Mucosa of descending colon (tissue), 3 donors: Measurements from ENCODE around the gene UNC45A. TPM values are rescaled to one million over a fixed set of nuclear protein-coding genes. Genes with fewer than 3 reads are reported as not detected.
"Not testable (repeated sequence)": the region's sequence is repeated elsewhere in the genome, so short reads cannot be mapped to it uniquely, and the experiment has no call there.

ENCODE experiments used
- ATAC-seq: fragments of 200-7000 bp; cut with Tn5 transposase; one replicate; pipeline ENCODE4 v1.9.1; 2020; ENCODE audit warnings: mild to moderate bottlenecking, moderate library complexity
- DNase-seq, 3 donors: peaks; one replicate each; pipeline ENCODE4 v3.0.0-alpha.2; 2020
- H3K36me3 ChIP-seq: fragments of 200-600 bp; one replicate; pipeline ENCODE4 v1.8.0; 2021; ENCODE audit warnings: low read depth, mild to moderate bottlenecking
- H3K4me1 ChIP-seq: fragments of 200-600 bp; one replicate; pipeline ENCODE4 v1.8.0; 2021; ENCODE audit warnings: low read depth, mild to moderate bottlenecking
- H3K4me3 ChIP-seq: fragments of 200-600 bp; one replicate; pipeline ENCODE4 v1.8.0; 2021; ENCODE audit warnings: mild to moderate bottlenecking
- H3K9me3 ChIP-seq: fragments of 200-600 bp; one replicate; pipeline ENCODE4 v1.8.0; 2021; ENCODE audit warnings: mild to moderate bottlenecking
- intact Hi-C, 2 donors: fragments of 100-400 bp; cut with DNase I in 1 of 2; cut with micrococcal nuclease in 1 of 2; formaldehyde crosslinking; loops; one replicate each; pipeline versions ENCODE4 v1.11.0 to v1.11.1; 2022; cut with DNase I, micrococcal nuclease
- total RNA-seq, 3 donors: library from RNA; stranded (reverse); fragmentation: NEBNext Ultra II Directional in 2 of 3; extraction: Animal tissue kit (Norgen Biotek cat#: 25700) in 2 of 3; gene quantifications; one replicate each; pipeline versions ENCODE4 v1.2.1 to v1.2.4, GENCODE V29; 2021 to 2023
- TF ChIP-seq, protein P1 (sequence below): fragments of 200-600 bp; IDR thresholded peaks from one replicate; pipeline ENCODE4 v1.8.0; 2022; ENCODE audit warnings: antibody characterized with exemption, mild to moderate bottlenecking
- donor health status: DM: no; HTN: no; CAD: no; lungs with moderate emphysema.
- donor health status: DM: no; HTN: no; CAD: no.
- donor health status: DM: no; HTN: yes; CAD: no.

UNC45A gene
- total RNA-seq, 3 donors from 2014 or later = 43.9 to 92.5 (median 54.8) TPM

DNA sequence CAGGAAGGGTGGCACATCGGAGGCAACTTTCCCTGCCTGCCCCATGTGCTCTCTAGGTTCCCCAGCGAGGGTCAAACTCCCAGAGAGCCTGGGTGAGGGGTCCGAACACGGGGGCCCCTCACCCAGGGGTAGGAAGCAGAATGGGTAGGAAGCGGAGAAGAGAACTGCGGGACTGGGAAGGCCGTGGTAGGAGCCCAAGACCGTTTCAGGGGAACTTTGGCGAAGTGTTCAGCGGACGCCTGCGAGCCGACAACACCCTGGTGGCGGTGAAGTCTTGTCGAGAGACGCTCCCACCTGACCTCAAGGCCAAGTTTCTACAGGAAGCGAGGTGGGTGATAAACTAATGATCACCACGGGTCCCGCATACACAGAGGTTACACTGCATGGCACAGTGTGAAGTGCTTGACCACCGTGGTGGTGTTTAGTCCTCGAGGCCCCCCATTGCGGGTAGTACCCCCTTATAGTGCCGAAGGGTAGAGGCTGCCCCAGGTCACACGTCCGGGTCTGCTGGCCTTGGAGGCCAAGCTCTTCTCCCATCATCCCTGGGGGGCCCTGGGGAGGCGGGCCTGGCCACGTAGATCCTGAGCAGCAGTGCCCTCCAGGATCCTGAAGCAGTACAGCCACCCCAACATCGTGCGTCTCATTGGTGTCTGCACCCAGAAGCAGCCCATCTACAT lies 42.4 kb upstream of the UNC45A start:
- DNase-seq = no peak
- intact Hi-C loops = no loop called here

GRCh38 chr15:90893175-90894090 lies 41.7 kb upstream of the UNC45A start:
- DNase-seq (no peak), ATAC-seq (no peak)
- intact Hi-C loops = no loop called here
- Histone ChIP-seq H3K4me1 (no peaks in the 10 kb centered on the region), H3K4me3 (no peak overlapping the region), H3K36me3 (no peaks in the 10 kb centered on the region), H3K9me3 (no peaks in the 10 kb centered on the region)
- TF ChIP-seq, protein P1, sequence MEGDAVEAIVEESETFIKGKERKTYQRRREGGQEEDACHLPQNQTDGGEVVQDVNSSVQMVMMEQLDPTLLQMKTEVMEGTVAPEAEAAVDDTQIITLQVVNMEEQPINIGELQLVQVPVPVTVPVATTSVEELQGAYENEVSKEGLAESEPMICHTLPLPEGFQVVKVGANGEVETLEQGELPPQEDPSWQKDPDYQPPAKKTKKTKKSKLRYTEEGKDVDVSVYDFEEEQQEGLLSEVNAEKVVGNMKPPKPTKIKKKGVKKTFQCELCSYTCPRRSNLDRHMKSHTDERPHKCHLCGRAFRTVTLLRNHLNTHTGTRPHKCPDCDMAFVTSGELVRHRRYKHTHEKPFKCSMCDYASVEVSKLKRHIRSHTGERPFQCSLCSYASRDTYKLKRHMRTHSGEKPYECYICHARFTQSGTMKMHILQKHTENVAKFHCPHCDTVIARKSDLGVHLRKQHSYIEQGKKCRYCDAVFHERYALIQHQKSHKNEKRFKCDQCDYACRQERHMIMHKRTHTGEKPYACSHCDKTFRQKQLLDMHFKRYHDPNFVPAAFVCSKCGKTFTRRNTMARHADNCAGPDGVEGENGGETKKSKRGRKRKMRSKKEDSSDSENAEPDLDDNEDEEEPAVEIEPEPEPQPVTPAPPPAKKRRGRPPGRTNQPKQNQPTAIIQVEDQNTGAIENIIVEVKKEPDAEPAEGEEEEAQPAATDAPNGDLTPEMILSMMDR = no peak

More for the DNA sequence above, 42.4 kb upstream of the UNC45A start:
- Histone ChIP-seq H3K4me3 (no peak overlapping the region), H3K36me3 (no peaks in the 10 kb centered on the region), H3K4me1 (no peaks in the 10 kb centered on the region), H3K9me3 (no peaks in the 10 kb centered on the region)
- TF ChIP-seq, protein P1 = no peak
- ATAC-seq = no peak

- intact Hi-C loops = no loop called here
- Histone ChIP-seq H3K4me3 (no peak overlapping the region), H3K36me3 (no peaks in the 10 kb centered on the region), H3K9me3 (no peaks in the 10 kb centered on the region), H3K4me1 (no peaks in the 10 kb centered on the region)
- DNase-seq (no peak), ATAC-seq (no peak)
- TF ChIP-seq, protein P1 = no peak
Measured at GRCh38 chr15:90895571-90896117, 39.4 kb upstream of the UNC45A start.

DNA sequence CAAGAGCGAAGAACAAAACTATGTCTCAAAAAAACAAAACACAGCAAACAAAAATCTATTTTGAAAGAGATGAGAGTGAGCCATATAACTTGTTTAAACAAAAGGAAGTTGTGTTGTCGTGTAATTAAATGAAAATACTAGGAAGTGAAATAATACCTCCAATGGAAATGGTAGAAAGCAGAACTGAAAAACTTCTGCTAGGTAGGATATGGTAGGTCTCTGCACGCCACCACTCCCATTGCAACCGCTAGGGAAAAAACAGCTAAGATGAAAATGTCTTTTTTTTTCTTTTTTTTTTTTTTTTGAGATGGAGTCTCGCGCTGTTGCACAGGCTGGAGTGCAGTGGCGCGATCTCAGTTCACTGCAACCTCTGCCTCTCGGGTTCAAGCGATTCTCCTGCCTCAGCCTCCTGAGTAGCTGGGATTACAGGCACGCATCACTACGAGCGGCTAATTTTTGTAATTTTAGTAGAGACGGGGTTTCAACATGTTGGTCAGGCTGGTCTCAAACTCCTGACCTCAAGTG lies 37.9 kb upstream of the UNC45A start:
- H3K4me1 ChIP-seq, H3K4me3 ChIP-seq, intact Hi-C loops, ATAC-seq, H3K9me3 ChIP-seq, H3K36me3 ChIP-seq: not testable (repeated sequence)
- DNase-seq = peak in 1 of 3 donors; percentile 25

DNA sequence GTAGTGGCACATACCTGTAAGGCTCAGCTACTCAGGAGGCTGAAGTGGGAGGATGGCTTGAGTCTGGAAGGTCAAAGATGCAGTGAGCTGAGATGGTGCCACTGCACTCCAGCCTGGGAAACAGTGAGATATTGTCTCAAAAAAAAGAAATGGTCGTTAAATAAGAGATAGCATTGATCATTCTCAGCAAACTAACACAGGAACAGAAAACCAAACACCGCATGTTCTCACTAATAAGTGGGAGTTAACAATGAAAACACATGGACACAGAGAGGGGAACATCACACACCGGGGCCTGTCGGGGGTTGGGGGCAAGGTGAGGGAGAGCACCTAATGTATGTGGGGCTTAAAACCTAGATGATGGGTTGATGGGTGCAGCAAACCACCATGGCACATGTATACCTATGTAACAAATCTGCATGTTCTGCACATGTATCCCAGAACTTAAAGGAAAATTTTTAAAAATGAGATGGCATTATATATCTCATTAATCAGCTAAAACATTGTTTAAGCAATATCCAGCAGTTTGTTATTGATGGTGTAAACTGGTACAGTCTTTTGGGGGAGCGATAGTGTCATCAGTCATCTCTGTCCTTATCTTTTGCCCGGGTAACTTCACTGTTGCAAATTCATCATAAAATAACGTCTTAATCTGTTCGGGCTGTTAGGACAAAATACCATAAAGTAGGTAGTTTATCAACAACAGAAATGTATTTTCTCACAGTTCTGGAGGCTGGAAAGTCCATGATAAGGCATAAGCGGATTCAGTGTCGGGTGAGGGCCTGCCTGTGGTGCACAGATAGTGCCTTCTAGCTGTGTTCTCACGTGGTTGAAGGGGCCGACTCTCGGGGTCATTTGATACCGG lies 33.7 kb upstream of the UNC45A start:
- TF ChIP-seq, protein P1 = no peak
- peaks cover 19% of the 10 kb centered on the region for H3K4me1 ChIP-seq
- no peaks in the 10 kb centered on the region for H3K9me3 ChIP-seq
- no peaks in the 10 kb centered on the region for H3K36me3 ChIP-seq
- intact Hi-C loops = no loop called here
- DNase-seq = peak in 1 of 3 donors; percentile 34
- H3K4me3 ChIP-seq = no peak overlapping the region
- no peak for ATAC-seq
